ENCODE data around the gene SUSD6.

SUSD6 gene

GRCh38 chr14:69675245-69675583 is 63.8 kb downstream of the SUSD6 start:
- DNase-seq = no peak

- DNase-seq = no peak
Observed at GRCh38 chr14:69675877-69676416, 64.6 kb downstream of the SUSD6 start.

GRCh38 chr14:69676723-69677122 is 65.3 kb downstream of the SUSD6 start:
- DNase-seq = no peak

- no peak for DNase-seq
Observed at GRCh38 chr14:69680297-69680696, 68.9 kb downstream of the SUSD6 start.

- no peak for DNase-seq
Observed at GRCh38 chr14:69682136-69682535, 70.7 kb downstream of the SUSD6 start.

GRCh38 chr14:69682621-69683263 is 71.3 kb downstream of the SUSD6 start:
- peak; percentile 29 for DNase-seq

- no peak for DNase-seq
Observed at GRCh38 chr14:69683971-69684370, 72.6 kb downstream of the SUSD6 start.

- no peak for DNase-seq
Observed at GRCh38 chr14:69684461-69685217, 73.2 kb downstream of the SUSD6 start.

GRCh38 chr14:69685218-69685616 is 73.8 kb downstream of the SUSD6 start:
- peak; percentile 55 for DNase-seq

- peak; percentile 55 for DNase-seq
Observed at GRCh38 chr14:69685716-69686115, 74.3 kb downstream of the SUSD6 start.

GRCh38 chr14:69687606-69688298 is 76.4 kb downstream of the SUSD6 start:
- no peak for DNase-seq

- DNase-seq = no peak
Observed at GRCh38 chr14:69688299-69688649, 76.9 kb downstream of the SUSD6 start.

- DNase-seq = no peak
Observed at GRCh38 chr14:69690042-69690441, 78.6 kb downstream of the SUSD6 start.

- no peak for DNase-seq
Observed at GRCh38 chr14:69692594-69692993, 81.2 kb downstream of the SUSD6 start.

- no peak for DNase-seq
Observed at GRCh38 chr14:69693145-69693544, 81.7 kb downstream of the SUSD6 start.

GRCh38 chr14:69693801-69694729 is 82.7 kb downstream of the SUSD6 start:
- no peak for DNase-seq

GRCh38 chr14:69694730-69695281 is 83.4 kb downstream of the SUSD6 start:
- no peak for DNase-seq

- peak; percentile 24 for DNase-seq
Observed at GRCh38 chr14:69695322-69696203, 84.2 kb downstream of the SUSD6 start.

- DNase-seq = no peak
Observed at GRCh38 chr14:69696204-69696527, 84.8 kb downstream of the SUSD6 start.

GRCh38 chr14:69696633-69697557 is 85.5 kb downstream of the SUSD6 start:
- DNase-seq = no peak
